ENCODE measurements around the gene HSD17B3. TPM values are rescaled to one million over a fixed set of nuclear protein-coding genes. Genes with fewer than 3 reads are reported as not detected.

The HSD17B3 gene
- total RNA-seq, 4 donors from 2014 or later: 3.2 TPM; not detected in 3

DNA sequence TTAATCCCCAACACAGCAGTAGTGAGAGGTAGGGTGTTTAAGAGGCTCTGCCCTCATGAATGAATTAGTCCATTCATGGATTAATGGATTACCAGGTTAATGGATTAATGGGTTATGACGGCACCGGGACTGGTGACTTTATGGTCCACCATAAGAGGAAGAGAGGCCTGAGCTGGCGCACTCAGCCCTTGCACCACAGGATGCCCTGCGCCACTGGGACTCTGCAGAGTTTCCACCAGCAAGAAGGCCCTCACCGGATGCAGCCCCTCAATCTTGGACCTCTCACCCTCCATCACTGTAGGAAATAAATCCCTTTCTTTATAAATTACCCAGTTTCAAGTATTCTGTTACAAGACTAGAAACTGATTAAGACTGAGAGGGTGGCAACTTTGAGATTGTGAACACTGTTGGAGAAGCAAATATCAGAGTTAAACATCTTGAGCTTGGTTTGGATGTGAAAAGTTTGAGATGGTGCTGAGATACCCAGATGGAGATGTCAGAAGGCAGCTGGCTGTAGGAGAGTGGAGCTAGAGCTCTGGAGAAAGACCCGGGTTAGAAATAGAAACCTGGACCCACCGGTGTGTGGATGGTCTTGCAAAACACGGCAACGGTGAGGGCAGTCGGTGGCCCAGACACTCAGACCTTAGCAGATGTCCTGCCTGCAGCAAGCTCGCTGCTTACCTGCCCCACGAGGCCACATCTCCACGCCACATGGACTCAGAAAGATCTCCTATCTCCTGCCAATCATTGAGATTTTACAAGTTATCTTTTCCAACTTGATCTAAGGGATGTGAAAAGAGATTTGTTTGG lies 98.8 kb downstream of the HSD17B3 start:
- intact Hi-C loops (cut with DNase I; ENCODE audit: low total_unique reads): no loop called here
- no peak for DNase-seq
- no peaks in the 10 kb centered on the region for H3K27me3 ChIP-seq
- TF ChIP-seq POLR2A (IDR thresholded peaks at IDR 0.05): no peak
- TF ChIP-seq, protein P1, sequence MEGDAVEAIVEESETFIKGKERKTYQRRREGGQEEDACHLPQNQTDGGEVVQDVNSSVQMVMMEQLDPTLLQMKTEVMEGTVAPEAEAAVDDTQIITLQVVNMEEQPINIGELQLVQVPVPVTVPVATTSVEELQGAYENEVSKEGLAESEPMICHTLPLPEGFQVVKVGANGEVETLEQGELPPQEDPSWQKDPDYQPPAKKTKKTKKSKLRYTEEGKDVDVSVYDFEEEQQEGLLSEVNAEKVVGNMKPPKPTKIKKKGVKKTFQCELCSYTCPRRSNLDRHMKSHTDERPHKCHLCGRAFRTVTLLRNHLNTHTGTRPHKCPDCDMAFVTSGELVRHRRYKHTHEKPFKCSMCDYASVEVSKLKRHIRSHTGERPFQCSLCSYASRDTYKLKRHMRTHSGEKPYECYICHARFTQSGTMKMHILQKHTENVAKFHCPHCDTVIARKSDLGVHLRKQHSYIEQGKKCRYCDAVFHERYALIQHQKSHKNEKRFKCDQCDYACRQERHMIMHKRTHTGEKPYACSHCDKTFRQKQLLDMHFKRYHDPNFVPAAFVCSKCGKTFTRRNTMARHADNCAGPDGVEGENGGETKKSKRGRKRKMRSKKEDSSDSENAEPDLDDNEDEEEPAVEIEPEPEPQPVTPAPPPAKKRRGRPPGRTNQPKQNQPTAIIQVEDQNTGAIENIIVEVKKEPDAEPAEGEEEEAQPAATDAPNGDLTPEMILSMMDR (IDR thresholded peaks at IDR 0.05): no peak
- no peaks in the 10 kb centered on the region for H3K9me3 ChIP-seq
- no peaks in the 10 kb centered on the region for H3K4me1 ChIP-seq
- H3K36me3 ChIP-seq: no peaks in the 10 kb centered on the region
- no peak overlapping the region for H3K27ac ChIP-seq
- H3K4me3 ChIP-seq: no peak overlapping the region

DNA sequence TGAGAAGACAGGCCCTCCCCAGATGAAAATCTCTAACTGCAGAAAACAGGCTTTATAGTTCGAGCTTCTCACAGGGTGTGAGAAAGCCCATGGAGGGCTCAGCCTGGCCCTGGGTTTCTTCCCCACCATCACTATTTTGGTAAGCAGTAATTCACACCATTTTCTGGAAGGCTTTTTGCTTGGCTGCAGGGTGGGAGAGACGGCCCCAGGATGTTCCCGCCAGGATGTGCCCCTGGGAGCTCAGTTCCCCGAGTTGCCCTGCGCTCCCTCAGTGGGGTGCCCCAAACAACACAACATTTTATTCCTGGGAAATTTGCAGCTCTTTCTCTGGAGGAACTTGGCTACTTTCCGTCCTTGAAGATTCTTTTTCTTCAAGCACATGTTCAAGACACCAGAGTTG lies 100.8 kb downstream of the HSD17B3 start:
- Histone ChIP-seq H3K9me3 (no peaks in the 10 kb centered on the region), H3K4me3 (no peak overlapping the region), H3K27ac (no peak overlapping the region), H3K4me1 (no peaks in the 10 kb centered on the region), H3K36me3 (no peaks in the 10 kb centered on the region), H3K27me3 (no peaks in the 10 kb centered on the region)
- TF ChIP-seq, protein P1 (IDR thresholded peaks at IDR 0.05): no peak
- TF ChIP-seq POLR2A (IDR thresholded peaks at IDR 0.05): no peak
- intact Hi-C loops (cut with DNase I; ENCODE audit: low total_unique reads): no loop called here
- DNase-seq: no peak

DNA sequence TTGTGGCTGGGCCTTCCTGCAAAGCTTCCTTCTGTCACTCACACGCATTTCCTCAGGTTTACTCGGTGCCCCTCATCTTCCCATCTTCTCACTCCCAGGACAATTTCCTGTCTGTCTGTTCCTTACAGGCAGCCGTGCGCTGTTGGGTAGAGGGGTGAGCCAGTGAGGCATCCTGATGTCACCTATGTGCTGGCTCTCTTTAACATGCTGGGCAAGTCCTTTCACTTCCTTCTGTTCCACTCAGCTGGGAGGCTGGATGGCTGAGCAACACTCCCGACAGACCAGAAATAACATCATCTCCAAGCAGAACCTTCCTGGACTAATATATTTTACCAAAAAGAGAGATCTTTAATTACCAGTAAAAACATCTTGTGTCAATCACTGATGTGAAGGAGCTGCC lies 103.0 kb downstream of the HSD17B3 start:
- no peak for DNase-seq
- Histone ChIP-seq H3K9me3 (no peaks in the 10 kb centered on the region), H3K27me3 (no peaks in the 10 kb centered on the region), H3K27ac (no peak overlapping the region), H3K4me1 (no peaks in the 10 kb centered on the region), H3K4me3 (no peak overlapping the region), H3K36me3 (no peaks in the 10 kb centered on the region)
- no peak for TF ChIP-seq POLR2A (IDR thresholded peaks at IDR 0.05)
- TF ChIP-seq, protein P1 (IDR thresholded peaks at IDR 0.05): no peak
- intact Hi-C loops (cut with DNase I; ENCODE audit: low total_unique reads): no loop called here

DNA sequence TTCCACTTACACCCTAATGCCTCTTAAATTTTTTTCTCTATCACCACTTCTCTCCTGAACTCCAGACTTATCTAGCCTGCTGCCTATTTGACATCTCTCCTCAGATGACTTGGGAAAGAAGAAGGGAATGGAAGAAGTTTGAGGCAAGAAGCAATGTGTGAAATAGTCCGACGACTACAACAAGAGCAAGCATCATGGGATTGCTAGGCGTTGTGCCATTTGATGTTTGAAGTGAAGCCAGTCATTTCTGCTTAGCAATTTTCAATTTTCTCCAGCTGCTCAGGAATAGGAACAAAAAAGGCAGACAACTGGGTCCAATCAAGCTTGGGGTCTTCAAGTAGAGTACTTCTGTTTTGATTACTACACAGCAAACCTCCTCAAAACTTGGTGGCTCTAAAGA lies 106.4 kb downstream of the HSD17B3 start:
- TF ChIP-seq POLR2A (IDR thresholded peaks at IDR 0.05): no peak
- TF ChIP-seq, protein P1 (IDR thresholded peaks at IDR 0.05): no peak
- no peaks in the 10 kb centered on the region for H3K9me3 ChIP-seq
- no peak overlapping the region for H3K27ac ChIP-seq
- no peak overlapping the region for H3K4me3 ChIP-seq
- H3K36me3 ChIP-seq: no peaks in the 10 kb centered on the region
- no peaks in the 10 kb centered on the region for H3K4me1 ChIP-seq
- H3K27me3 ChIP-seq: no peaks in the 10 kb centered on the region
- intact Hi-C loops (cut with DNase I; ENCODE audit: low total_unique reads): no loop called here
- DNase-seq: no peak

DNA sequence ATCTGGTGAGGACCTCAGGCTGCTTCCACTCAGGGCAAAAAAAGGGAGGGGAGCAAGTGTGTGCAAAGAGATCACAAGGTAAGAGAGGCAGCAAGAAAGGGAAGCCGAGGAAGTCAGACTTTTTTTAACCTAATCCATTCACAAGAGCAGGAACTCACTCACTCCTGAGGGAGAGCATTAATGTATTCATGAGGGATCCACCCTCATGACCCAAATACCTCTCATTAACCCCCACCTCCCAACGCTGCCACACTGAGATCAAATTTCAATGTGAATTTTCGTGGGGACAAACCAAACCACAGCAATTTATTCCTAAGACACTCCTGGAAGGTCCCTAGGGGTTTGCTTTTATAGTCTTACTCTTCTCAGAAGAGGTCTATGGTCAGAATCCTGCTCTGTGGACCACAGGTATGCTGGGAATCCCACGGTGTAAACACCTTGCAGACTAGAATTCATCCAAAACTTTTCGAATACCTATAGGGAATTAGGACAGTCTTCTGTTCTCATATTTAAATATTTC lies 108.7 kb downstream of the HSD17B3 start:
- H3K4me3 ChIP-seq: no peak overlapping the region
- H3K27me3 ChIP-seq: no peaks in the 10 kb centered on the region
- intact Hi-C loops (cut with DNase I; ENCODE audit: low total_unique reads): no loop called here
- H3K36me3 ChIP-seq: no peaks in the 10 kb centered on the region
- H3K27ac ChIP-seq: no peak overlapping the region
- no peak for TF ChIP-seq POLR2A (IDR thresholded peaks at IDR 0.05)
- TF ChIP-seq, protein P1 (IDR thresholded peaks at IDR 0.05): no peak
- no peak for DNase-seq
- no peaks in the 10 kb centered on the region for H3K9me3 ChIP-seq
- no peaks in the 10 kb centered on the region for H3K4me1 ChIP-seq

Data from uterus (tissue), 4 donors.